Islet of Langerhans (tissue), 1 donor: Measurements from ENCODE around the gene UTP14C.
"Not testable (repeated sequence)": the region's sequence is repeated elsewhere in the genome, so short reads cannot be mapped to it uniquely, and the experiment has no call there.

ENCODE experiments used
- FAIRE-seq: peaks from one replicate; lab custom pipeline; 2011; peaks lifted over from hg19 to GRCh38; lab: Jason Lieb, UNC

UTP14C gene

GRCh38 chr13:52043675-52044074 lies 19.2 kb downstream of the UTP14C start:
- FAIRE-seq: no peak

DNA sequence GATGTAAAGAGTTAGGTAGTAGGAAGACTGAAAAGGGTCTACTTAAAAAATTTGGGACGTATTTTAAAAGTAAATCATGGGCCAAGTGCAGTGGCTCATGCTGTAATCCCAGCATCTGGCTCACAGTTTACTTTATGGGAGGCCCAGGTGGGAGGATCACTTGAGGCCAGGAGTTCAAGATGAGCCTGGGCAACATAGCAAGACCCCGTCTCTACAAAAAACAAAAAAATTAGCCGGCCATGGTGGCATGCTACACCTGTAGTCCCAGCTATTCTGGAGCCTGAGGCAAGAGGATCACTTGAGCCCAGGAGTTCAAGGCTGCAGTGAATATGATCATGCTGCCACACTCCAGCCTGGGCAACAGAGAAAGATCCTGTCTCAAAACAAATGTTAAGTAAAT lies 23.0 kb downstream of the UTP14C start:
- no peak for FAIRE-seq

DNA sequence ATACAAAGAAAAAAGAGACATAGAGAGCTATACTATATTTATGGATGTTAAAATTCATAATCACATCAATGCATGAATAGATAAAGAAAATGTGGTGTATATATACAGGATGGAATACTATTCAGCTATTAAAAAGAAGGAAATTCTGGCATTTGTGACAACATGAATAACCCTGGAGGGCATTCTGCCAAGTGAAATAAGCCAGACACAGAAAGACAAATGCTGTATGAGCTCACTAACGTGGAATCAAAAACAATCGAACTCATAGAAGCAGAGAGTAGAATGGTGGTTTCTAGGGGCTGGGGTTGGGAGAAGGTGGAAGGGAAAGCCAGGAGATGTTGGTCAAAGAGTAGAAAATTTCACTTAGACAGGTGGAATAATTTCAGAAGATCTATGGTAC lies 24.0 kb downstream of the UTP14C start:
- FAIRE-seq: no peak

DNA sequence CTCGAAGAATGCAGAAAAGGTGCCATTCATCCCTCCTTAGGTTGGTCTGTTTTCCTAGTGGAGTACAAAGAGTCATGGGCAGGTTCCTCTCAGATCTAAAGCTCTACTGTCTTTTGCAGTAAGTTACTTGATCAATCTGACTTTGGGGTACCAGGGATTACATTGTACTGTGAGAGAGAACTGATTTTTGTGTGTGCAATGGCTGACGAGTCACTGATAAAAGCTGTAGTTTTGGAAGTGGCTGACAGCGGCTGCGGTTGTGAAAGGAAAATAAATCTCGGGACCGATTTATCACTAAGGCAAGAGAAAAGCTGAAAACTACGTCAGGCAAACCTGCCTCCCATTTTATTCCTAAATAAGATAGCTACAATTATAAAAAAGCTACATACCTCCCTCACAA lies 26.9 kb downstream of the UTP14C start:
- no peak for FAIRE-seq

GRCh38 chr13:52053460-52053859 lies 29.0 kb downstream of the UTP14C start:
- FAIRE-seq: no peak

- not testable (repeated sequence) for FAIRE-seq
These were observed 36.6 kb downstream of the UTP14C start for GRCh38 chr13:52061064-52061463.

DNA sequence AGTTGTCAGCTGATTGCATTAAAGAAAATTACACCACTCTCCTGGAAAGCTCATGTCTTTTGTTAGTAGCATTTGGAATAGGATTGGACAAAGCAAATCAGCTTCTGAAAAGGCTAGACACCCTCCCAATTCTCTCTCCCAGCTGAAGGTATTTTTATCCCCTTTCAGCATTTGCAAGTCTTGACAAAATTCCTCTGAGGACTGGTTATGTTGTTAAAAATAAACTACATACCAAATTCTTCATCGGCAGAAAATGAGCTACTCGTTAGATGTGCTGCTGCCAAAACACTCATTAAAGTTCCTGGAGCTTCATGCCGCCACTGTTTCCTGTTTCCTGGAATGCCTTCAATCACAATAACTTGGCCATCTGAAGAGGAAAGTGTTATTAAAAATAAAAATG lies 37.1 kb downstream of the UTP14C start:
- no peak for FAIRE-seq

GRCh38 chr13:52067237-52067636 lies 42.7 kb downstream of the UTP14C start:
- no peak for FAIRE-seq

DNA sequence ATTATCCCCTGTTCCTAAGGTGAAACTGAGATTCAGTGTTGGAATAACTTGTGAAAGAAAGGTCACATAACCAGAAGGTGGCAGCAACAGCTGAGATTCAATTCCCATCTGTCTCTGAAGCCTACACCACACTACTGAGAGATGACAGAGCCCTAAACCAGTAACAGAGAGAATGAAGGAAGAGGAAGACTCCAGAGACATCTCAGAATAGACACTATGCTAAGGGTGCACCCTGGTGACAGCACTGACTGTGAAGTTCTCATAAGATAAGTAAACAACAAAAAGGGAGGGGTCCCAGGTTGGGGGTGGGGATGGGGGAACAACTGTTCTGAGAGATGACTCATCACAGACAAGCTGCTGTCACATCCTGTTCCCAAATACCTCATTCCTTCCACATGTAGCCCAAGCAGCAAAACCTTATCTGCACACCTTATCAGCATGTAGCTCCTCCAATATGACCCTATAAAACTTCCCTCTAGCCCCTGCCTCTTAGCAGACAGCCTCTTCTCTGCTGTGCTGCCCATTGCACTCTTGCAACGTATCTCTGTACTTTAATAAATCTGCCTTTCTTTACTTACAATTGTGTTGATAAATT lies 46.5 kb downstream of the UTP14C start:
- no peak for FAIRE-seq
